Measurements from ENCODE around the gene LY9.
A peak's percentile ranks its signal among the peaks of the same experiment; 100 is the strongest.

Gene LY9

DNA sequence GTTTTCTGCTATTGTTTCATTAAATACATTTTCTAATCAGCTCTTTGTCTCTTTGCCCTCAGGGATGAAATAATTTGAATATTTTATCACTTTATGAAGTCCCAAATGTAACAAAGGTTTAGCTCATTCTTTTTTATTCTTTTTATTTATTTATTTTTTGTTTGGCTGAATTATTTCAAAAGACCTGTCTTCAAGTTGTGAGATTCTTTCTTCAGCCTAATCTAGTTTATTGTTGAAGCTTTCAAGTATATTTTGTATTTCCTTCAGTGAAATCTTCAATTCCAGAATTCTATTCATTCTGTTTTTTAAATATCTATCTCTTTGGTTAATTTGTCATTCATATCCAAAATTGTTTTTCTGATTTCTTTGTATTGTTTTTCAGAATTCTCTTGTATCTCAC lies 10.8 kb downstream of the LY9 start:
- no peak for DNase-seq

DNA sequence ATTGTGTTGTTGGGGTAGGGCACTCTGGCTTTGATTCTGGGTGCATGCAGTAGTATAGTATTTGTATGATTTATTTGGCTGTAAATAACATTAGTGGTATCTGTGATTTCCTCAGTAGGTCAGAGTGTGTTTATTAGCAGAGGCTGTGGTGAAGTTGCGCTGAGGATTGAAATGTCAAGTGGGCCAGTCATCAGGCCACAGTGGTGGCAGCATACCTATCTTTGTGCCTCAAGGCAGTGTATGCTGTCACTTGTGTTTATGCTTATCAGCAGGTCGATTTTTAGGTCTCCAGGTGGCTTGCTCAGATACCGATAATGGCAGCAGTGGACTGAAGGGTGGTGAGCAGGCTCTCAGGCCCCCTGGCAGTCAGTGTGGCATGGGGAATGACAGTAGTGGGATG lies 11.3 kb downstream of the LY9 start:
- no peak for DNase-seq

DNA sequence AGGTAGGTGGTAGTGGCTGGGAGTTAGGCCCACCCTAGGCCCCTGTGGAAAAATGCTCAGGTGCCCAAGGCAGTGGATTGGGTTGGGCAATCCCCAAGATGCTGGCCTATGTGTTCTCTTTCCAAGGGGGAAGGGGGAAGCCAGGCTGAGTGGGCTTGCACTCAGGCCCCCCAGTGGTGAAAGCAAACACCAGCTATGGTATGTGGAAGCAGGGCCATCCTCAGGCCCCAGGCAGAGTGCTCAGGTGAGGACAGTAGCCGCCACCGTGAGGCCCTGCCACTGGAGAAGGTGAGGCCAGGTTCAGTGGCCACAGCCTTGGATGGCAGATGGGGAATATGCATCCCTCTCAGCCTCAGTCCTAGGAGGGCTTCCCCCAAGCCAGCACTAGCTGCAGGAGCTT lies 11.8 kb downstream of the LY9 start:
- DNase-seq: no peak

DNA sequence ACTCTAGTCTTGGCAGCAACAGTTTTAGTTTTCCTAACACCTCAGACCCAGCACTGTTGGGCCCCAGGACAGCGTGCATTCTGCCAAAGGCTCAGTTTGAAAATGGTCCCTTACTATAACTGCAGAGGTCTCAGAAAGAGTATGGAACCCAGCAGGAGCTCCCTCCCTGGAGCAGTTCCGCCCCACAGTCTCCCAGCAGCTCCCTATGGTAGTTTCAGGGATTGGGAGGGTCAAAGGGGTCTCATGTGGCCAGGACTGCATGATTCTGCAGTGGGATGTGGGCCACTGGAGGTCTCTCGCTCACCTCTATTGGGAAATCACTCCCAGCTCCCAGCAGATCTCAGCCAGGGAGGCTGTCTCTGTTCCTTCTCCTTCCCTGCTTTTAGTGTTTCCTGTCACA lies 12.3 kb downstream of the LY9 start:
- no peak for DNase-seq

DNA sequence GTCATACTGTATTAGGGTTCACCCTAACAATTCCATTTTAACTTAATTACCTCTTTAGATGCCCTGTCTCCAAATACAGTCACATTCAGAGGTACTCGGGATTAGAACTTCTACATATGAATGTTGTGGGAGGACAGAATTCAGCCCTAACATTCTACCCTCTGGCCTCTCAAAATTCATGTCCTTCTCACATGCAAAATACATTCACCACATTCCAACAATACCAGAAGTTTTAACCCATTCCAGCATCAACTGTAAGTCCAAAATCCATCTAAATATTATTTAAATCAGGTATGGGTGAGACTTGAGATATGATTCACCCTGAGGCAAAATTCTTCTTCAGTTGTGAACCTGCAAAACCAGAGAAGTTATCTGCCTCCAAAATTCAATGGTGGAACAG lies 14.5 kb downstream of the LY9 start:
- no peak for DNase-seq

DNA sequence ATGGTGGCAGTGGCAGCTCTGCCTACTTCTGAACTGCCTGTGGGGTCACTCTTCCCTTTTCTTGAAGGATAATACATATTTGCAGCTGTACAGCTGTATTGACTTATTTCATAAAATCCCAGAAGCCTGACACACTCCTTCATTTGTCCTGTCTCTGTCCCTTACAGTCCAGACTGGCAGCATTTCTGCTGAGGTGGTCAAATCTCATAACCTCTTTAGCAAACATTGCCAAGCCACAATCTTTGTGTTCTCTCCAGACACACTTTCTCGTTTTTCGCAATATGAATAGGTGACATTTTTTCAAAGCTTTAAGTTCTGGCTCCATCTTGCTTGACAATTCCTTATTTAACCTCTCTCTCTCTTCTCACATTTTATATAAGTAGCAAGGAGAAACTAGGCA lies 15.2 kb downstream of the LY9 start:
- no peak for DNase-seq

DNA sequence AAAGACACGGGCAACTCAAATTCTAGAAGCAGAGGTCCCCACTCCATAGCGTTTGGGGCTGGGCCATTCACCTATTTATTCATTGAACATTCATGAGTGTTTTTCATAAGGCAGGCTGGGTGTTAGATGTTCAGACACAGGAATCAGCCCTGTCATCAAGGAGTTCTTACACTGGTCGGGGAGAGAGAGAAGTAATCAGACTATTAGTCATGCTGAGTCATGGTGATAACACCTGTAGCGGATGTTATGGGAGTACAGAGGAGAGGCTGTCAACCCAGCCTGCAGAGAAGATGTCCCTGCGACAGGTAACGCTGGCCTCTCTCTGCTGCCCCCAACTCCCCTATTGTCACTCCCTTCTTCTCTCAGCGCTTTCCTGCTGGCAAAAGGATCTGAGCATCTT lies 17.2 kb downstream of the LY9 start:
- no peak for DNase-seq

DNA sequence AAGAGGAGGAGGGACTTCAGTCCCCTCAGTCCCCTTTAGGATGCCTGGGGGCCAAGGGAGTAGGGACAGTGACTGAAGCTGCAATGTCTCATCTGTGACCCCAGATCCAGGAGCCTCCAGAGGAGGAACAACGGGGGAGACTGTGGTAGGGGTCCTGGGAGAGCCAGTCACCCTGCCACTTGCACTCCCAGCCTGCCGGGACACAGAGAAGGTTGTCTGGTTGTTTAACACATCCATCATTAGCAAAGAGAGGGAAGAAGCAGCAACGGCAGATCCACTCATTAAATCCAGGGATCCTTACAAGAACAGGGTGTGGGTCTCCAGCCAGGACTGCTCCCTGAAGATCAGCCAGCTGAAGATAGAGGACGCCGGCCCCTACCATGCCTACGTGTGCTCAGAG lies 18.3 kb downstream of the LY9 start:
- DNase-seq: no peak

DNA sequence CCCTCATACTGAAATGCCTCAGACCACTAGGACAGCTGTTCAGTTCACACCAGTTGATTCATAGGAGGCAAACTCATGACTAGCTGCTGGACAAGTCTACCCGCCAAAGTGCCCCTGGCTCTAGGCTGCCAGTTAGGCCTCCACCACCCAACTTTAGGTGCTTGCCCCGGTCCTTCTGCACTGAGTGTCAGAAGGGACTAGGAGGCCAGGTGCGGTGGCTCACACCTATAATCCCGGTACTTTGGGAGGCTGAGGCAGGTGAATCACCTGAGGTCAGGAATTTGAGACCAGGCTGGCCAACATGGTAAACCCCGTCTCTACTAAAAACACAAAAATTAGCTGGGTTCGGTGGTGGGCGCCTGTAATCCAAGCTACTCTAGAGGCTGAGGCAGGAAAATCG lies 18.9 kb downstream of the LY9 start:
- DNase-seq: no peak

DNA sequence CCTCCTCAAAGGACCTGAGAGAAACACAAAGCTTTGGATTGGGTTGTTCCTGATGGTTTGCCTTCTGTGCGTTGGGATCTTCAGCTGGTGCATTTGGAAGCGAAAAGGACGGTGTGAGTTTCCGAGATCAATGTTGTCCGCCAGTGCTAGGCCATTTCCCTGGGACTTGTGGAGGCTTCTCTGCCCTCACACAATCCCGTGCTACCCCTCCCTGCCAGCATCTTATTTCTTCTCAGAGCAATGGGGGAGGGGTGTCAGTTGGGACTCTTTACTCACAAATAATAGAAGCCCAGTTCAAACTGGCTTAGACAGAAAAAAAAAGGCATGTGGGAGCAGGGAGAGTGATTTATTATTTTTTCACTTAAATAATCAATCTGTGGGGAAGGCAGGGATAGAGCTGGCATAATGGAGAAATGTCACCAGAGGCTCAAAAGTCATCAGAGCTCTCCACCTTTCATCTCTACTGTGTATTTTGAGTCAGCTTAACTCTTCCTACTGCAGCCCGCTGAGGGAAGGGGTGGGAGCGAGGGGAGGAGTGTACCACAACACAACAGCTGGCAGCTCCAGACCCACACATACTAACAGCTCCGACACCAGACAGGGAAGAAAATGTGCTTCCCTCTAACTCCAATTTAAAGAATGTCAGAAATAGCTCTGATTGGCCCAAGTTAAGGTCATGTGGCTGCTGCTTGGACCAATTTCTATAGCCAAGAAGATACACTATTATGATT lies 22.4 kb downstream of the LY9 start:
- DNase-seq: no peak

DNA sequence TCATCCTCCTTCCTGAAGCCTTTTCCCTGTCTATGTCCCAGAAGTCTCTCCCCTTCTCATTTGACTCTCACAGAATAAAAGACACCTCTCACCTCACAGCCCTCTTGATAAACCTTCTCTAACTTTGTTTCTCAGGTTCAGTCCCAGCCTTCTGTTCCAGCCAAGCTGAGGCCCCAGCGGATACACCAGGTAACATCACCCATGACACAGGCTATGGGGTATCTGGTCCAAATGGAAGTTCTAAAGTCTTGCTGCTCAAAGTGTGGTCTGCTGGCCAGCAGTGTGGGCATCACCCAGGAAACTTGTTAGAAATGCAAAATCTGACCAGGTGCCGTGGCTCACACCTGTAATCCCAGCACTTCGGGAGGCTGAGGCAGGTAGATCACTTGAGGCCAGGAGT lies 23.2 kb downstream of the LY9 start:
- DNase-seq: no peak

DNA sequence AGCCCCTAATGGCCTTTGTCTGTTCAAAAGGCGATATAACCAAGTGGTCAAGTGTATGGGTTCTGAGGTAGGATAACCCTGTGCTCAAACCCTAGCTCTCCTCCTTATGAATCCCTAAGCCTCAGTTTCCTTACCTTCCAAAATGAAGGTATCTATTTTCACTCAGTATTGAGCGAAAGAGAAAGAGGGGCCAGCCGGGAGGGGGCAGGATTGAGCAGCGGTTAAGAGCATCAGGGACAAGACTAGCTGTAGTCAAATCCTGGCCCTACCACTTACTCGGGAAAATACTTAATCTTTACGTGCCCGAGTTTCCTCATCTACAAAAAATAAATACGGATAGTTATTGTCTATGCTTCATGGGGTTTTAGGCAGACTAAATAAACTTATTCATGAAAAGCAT lies 25.7 kb downstream of the LY9 start:
- no peak for DNase-seq

DNA sequence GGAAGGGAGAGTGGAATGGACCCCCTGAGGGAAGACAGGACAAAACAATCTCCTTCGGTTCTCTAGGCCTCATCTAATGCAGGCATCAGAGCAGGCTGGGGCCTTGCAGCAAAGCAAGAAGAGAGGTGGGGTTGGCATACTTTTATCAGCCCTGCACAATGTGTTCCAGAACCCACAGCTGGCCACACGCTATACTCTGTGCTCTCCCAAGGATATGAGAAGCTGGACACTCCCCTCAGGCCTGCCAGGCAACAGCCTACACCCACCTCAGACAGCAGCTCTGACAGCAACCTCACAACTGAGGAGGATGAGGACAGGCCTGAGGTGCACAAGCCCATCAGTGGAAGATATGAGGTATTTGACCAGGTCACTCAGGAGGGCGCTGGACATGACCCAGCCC lies 27.3 kb downstream of the LY9 start:
- DNase-seq: no peak

DNA sequence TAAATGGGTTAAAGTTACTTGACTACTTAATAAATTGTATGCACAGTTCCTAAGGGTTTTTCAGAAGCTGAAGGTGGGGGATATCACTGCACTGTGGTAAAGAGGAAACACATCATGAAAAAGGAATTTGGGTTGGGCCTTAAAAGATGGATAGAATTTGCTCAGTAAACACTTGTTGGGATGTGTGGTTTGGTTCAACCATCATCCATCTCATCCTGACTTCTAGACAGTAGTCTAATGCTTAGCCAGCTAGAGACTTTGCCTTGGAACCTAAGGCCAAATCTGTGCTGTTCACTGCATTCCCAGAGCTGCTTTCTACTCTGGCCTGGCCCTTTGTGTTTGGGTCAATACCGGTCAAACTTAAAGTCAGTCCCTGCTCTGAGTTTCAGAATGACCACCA lies 30.6 kb downstream of the LY9 start:
- DNase-seq: no peak

DNA sequence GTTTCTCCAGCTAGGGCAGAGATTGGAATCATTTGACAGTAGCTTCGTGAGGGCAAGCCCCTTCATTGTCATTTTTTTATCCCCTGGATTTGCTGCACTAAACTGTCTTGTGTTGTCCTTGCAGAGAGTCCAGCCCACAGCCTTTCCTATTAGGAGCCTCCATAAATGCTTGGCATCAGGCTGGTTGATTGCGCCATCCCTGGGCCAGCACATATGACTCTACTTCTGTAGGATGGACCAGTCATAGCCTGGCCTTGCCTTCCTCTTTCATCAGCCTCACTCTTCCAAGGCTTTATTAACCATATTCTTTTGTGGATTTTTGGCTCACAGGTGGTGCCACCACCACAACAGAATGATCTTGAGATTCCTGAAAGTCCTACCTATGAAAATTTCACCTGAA lies 31.4 kb downstream of the LY9 start:
- no peak for DNase-seq

DNA sequence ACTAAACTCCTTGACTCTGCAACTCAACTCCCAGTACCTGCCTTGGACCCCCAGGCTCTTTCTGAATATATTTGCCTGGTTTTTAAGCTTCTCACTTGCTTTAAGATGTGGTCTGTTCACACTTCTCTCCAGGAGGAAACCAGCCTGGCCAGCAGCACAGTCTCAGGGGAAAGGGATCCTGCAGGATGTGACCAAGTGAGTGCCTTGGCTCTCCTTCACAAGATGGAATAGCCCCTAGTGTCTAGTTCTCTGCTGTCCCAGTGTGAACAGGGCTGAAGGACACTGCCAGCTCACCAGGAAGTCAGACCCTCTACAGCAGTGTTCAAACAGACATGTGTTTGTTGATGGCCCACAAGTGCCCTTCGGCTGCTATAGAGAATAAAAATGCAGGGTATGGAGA lies 33.8 kb downstream of the LY9 start:
- no peak for DNase-seq

DNA sequence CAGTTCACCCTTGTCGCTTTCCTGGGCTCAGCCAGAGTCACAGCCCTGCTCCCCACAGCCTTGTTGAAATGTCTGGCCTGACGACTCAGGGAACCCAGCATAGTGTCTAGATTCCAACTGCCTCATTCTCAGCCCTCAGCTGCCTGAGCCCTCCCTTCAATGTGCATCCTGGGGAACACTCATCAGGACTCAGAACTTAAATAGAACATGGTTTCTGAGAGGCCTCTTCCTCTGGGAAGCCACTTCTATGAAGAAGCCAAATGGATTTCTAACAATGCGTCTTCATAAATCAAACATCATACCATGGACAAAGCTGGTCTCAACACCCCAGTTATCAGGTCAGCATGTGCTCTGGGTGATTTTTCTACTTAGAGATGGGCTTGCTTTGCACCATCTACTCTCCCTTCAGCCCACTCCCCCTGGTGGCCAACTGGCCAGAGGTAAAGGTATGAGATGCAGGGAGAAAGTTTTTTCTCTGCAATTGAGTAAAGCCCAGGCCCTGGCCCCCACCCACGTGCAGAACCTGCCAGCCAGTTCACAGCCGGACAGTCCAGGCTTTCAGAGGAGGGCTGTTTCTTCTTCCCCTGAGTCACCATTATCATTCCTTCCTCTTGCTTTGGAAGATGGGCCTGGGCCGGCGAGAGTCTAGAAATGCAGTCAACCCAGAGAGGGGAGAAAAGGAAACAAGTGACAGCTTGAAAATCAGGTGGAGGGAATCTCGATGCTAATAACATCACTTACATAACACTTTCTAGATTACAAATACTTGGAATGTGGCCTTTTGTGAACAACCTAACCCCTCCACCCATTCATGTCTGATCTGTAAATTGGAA lies 34.6 kb downstream of the LY9 start:
- peak; percentile 66 for DNase-seq

DNA sequence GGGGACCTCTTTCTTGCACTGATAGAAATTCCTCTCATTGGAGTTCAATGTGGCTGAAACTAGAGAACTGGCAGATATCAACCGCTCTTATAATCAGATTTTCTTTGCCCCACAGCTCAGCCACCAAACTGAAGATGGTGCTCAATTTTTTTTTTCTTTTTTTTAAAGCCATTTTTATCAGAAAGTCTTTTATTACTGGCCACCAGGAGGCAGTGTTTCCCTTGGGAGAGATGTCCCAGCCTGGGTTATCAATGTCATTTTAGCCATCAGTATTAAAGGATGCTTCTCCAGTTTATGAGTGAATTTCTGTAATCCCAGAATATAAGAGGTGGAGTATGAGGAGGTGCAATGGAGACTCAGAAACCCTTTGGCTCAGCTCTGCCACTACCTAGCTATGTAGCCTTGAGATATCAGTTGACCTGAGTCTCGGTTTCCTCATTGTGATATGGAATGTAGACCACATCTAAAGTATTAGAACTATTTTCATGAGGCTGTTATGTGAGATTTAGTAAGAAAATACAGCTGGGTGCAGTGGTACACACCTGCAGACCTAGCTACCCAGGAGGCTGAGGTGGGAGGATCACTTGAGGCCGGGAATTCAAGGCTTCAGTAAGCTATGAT lies 39.1 kb downstream of the LY9 start:
- no peak for DNase-seq

DNA sequence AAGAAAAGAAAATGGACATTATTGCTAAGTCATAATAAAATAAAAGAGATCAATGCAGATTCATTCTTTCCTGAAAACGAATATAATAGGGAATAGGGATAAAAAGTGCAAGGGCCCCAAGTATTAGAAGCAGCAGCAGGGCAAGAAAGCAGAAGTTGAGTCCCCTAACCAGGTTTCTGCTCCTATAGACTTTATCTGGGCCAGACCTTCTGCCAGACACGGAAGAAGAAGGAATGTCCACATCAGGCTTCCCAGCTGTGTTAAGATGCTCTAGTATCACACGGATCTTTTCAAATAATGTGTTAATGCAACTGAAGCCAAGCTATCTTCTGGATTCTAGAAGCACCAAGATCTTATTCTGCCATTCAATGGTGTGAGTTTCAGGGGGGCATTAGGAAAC lies 39.8 kb downstream of the LY9 start:
- DNase-seq: no peak

DNA sequence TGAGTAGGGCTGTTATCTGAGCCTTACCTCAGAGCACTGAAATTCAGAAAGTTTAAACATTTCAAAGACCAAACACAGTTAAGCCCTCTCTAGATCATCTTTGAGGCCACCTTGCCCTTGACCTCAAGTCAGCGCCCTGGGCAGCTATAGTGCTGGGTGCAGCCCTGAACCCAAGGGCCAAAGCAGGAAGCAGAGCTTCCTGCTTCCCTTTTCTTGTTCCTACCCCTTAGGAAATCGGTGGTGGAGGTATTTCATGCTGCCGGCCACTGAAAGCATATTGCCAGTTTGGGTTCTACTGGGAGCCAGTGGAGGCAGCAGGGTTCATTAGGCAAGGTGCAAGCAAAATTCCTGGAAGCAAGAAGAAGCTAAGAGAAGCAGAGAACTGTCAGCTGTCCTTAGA lies 40.6 kb downstream of the LY9 start:
- no peak for DNase-seq

DNA sequence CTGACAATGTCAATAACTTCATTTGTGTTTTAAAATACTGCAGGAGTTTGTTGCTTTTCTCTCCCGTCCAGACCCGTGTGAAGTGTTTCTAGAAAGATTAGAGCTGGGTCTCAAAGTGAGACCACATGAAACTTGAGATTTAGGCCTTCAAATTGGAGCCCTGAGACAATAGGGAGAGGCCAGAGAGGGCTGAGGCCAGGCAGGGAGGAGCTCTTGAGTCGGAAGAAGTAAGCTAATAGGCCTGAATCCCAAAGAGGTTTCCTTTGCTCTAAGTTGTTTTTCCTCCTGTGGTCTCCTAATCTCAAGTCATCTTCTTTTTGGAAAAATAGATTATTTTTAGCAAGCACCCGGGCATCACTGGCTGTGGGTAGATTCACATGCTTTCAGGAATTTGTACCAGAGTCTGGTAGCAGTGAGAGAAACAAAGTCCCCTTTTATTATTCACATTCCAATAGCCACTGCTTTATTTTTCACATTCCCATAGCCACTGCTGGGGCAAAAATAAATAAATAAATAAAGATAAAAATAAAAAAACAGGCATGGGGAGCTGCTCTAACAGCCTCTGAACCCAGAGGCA lies 41.1 kb downstream of the LY9 start:
- no peak for DNase-seq

DNA sequence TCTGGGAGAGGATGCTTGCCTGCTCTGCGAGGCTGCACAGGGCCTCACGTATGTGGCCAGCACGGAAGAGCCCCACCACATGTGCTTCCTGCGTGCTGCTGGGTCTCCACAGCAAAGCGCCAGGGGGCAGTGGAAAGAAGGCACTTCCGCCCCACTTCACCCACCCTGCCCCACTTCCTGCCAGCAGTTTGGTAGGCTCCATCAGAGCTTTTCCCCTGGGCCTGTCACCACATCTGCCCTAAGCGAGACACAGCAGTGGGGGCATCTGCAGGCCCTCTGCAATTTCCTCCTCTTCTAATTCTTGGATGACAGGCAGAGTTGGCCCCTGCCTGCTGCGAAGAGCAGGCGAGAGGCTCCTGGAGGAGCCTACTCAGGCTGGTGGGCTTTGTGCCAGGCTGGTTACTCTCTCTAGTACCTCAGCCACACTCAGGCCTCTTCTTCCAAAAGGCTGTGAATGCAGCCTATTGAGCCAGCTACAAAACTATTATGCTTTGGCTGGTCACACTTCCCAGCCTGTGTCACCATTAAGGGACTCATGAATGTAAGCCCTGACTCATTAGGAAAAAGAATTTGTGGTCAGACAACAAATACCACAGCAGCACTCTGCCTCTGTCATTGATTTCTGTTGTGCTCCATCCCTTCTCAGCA lies 41.7 kb downstream of the LY9 start:
- DNase-seq: peak; percentile 73

DNA sequence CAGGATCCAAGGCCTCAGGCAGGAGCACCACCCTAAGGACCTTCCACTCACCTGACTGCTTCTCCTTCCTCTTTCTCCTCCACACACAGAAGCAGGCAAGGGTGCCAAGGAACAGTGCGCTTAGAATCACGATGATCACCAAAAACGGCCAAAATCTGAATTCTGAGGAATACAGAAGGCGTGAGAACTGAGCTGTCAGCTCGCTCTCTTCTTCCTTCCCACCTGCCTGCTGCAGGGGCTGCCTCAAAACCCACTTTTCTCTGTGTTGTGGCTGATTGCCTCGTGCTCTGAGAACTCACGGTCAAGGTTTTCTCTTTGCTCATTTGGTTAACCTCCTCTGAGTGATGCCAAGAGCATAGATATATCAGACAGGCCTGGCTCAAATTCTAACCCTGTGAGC lies 42.9 kb downstream of the LY9 start:
- no peak for DNase-seq

Data from activated CD4-positive, alpha-beta T cell treated with anti-CD3 and anti-CD28 coated beads for 1 hour (primary cell).